ENCODE results near the gene RFC2.
"Not testable (repeated sequence)": the region's sequence is repeated elsewhere in the genome, so short reads cannot be mapped to it uniquely, and the experiment has no call there.

The RFC2 gene

GRCh38 chr7:74246497-74246896 is 7.7 kb downstream of the RFC2 start:
- DNase-seq, result no peak

GRCh38 chr7:74242122-74242443 is 12.1 kb downstream of the RFC2 start:
- DNase-seq, result no peak

- no peak for DNase-seq
Observed at GRCh38 chr7:74240482-74240881, 13.7 kb downstream of the RFC2 start.

- no peak for DNase-seq
Observed at GRCh38 chr7:74236284-74236683, 17.9 kb downstream of the RFC2 start.

- no peak for DNase-seq
Observed at GRCh38 chr7:74235518-74236268, 18.5 kb downstream of the RFC2 start.

GRCh38 chr7:74233655-74234285 is 20.4 kb downstream of the RFC2 start:
- DNase-seq, result no peak

- no peak for DNase-seq
Observed at GRCh38 chr7:74231232-74231590, 23.0 kb downstream of the RFC2 start.

- DNase-seq, result no peak
Observed at GRCh38 chr7:74230446-74231231, 23.6 kb downstream of the RFC2 start.

GRCh38 chr7:74228951-74229900 is 25.0 kb downstream of the RFC2 start:
- DNase-seq, result no peak

GRCh38 chr7:74226633-74227032 is 27.6 kb downstream of the RFC2 start:
- peak; percentile 40 for DNase-seq

GRCh38 chr7:74225400-74225799 is 28.8 kb downstream of the RFC2 start:
- no peak for DNase-seq

- DNase-seq, result not testable (repeated sequence)
Observed at GRCh38 chr7:74224907-74225306, 29.3 kb downstream of the RFC2 start.

- DNase-seq, result no peak
Observed at GRCh38 chr7:74224511-74224832, 29.7 kb downstream of the RFC2 start.

GRCh38 chr7:74223711-74224510 is 30.3 kb downstream of the RFC2 start:
- no peak for DNase-seq

GRCh38 chr7:74222851-74223710 is 31.1 kb downstream of the RFC2 start:
- no peak for DNase-seq

- DNase-seq, result no peak
Observed at GRCh38 chr7:74221713-74222112, 32.5 kb downstream of the RFC2 start.

GRCh38 chr7:74220229-74220628 is 34.0 kb downstream of the RFC2 start:
- no peak for DNase-seq

GRCh38 chr7:74219416-74219815 is 34.8 kb downstream of the RFC2 start:
- no peak for DNase-seq

GRCh38 chr7:74218343-74218698 is 35.9 kb downstream of the RFC2 start:
- DNase-seq, result no peak

- peak; percentile 93 for DNase-seq
Observed at GRCh38 chr7:74217455-74218342, 36.5 kb downstream of the RFC2 start.

All from KG1 (cell line).